Fibroblast of skin of back (primary cell): Measurements from ENCODE around the gene SUOX.
A peak's percentile ranks its signal among the peaks of the same experiment; 100 is the strongest.
"Not testable (repeated sequence)": the region's sequence is repeated elsewhere in the genome, so short reads cannot be mapped to it uniquely, and the experiment has no call there.

Experiments
- DNase-seq: peaks from one replicate; pipeline ENCODE4 v3.0.0-alpha.2; 2013

The SUOX gene

DNA sequence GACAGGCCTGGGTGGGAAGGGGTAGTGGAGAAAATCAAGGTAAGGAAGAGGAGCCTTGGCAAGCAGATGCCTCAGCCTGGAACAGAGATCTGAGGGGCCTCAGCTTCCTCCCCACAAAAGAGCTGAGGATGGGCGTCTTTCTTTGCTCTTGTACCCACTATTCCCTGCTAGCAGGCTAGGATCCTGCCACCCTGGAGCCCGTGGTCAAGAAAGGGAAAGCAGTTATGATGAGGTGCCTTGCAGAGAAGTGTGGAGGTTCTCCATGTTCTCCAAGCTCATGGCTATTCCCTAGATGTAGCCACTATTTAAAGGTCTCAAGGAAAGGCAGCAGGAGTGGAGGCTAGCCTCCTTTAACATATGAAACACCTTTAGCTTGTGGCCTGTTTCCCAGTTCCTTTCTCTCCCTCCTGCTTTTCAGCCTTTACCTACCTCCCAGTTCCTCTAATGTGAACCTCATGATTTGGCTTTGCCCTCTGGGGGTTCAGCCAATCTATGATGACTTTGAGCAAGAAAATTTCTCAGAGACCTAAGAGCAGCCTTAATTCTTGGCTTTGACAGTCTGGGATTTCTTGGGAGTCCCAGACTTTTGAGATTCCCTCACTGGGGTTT, 24.9 kb downstream of the SUOX start:
- DNase-seq, result no peak

GRCh38 chr12:56028511-56029165, 31.6 kb downstream of the SUOX start:
- DNase-seq, result no peak

- no peak for DNase-seq
These were observed 32.1 kb downstream of the SUOX start for GRCh38 chr12:56029166-56029519.

DNA sequence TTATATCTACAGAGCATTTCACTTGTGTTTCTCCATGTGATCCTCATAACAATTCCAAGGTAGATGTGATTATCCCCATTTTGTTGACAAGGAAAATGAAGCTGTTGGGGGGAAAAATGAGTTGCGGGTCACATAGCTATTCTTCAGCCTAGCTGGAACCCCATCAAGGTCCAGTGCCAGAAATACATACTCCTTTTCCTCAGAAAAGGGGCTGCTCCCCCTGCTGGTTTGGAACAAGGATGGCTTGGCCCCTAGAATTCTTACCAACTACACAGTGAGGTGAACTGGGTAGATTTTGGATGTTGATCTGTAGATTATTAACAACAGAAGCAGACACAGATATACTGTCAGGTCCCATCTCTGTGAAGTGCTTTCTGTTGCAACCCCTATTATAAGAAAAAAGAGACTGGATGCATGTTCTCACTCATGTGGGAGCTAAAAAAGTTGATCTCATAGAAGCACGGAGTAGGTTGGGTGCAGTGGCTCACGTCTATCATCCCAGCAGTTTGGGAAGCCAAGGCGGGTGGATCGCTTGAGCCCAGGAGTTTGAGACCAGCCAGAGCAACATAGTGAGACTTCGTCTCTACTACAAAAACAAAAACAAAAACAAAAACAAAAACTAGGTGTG, 32.7 kb downstream of the SUOX start:
- DNase-seq, result peak; percentile 54

DNA sequence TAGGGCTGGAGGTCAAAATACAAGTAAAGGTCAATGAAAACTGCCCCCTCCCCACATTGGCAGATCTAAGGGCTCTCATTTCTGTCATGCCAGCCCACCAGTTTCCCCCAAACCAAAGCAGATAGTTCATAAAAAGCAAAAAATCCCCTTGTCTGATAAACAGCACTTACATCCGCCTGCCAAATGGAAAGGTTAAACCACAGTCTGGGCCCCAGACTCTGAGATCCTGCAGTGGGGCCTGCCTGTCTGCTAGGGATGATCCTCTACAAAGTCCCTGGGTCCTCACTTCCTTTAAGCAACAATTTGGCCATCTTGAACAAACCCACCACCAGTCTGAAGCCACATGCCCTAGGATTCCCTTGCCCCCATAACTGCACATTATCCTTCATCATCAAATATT, 34.9 kb downstream of the SUOX start:
- no peak for DNase-seq

DNA sequence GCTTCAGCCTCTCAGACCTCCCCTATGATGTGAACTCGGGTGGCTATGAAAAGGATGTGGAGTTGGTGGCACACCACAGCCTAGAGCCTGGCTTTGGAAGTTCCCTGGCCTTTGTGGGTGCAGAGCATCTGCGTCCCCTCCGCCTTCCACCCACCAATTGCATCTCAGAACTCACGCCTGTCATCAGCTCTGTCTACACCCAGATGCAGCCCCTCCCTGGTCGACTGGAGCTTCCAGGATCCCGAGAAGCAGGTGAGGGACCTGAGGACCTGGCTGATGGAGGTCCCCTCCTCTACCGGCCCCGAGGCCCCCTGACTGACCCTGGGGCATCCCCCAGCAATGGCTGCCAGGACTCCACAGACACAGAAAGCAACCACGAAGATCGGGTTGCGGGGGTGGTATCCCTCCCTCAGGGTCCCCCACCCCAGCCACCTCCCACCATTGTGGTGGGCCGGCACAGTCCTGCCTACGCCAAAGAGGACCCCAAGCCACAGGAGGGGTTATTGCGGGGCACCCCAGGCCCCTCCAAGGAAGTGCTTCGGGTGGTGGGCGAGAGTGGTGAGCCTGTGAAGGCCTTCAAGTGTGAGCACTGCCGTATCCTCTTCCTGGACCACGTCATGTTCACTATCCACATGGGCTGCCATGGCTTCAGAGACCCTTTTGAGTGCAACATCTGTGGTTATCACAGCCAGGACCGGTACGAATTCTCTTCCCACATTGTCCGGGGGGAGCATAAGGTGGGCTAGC, 37.7 kb downstream of the SUOX start:
- DNase-seq, result no peak

GRCh38 chr12:56037161-56037560, 40.1 kb downstream of the SUOX start:
- DNase-seq, result no peak

- no peak for DNase-seq
These were observed 41.1 kb downstream of the SUOX start for GRCh38 chr12:56038022-56038655.

DNA sequence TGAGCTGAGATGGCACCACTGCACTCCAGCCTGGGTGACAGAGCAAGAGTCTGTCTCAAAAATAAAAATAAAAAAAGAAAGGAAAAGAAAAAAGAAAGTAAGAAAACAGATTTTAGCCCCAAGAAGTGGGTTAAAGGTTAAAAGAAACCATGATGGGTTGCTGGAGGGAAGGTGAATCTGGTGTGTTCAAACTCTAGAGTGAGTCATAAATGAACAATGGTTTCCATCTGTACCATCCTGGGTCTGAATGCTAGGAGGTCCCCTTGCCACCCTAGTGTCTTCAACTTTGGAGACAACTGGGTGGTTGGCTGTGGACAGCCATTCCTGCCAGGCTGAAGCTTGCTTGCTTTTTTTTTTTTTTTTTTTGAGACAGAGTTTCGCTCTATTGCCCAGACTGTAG, 43.1 kb downstream of the SUOX start:
- no peak for DNase-seq

DNA sequence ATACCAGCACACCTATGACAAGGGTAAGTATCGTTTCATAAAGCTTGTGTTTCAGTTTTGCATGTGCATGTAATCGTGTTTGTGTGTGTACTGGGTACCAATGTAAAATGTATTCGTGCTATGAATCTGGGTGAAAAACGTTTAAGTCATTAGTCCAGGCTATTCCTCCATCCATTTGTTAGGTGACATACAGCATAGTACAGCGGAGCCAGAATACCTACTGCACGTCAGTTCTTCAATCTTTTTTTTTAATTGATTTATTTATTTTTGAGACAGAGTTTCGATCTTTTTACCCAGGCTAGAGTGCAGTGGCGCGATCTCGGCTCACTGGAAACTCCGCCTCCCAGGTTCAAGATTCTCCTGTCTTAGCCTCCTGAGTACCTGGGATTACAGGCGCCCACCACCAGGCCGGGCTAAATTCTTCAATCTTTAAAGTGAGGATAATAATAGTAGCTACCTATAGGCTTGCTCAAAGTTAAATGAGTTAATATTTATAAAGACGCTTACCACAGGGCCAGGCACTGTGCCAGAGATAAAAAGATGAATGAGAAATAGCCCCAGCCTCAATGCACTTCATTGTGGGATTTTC, 44.0 kb downstream of the SUOX start:
- no peak for DNase-seq

- peak; percentile 100 for DNase-seq
These were observed 44.7 kb downstream of the SUOX start, which contains the start of gene RPS26 for GRCh38 chr12:56041552-56042429. Gene RPS26, plus strand, starts transcription at chr12:56041918. Its CDS starts 249 bp downstream, at chr12:56042167.

- not testable (repeated sequence) for DNase-seq
These were observed 45.3 kb downstream of the SUOX start for GRCh38 chr12:56042430-56042813.

DNA sequence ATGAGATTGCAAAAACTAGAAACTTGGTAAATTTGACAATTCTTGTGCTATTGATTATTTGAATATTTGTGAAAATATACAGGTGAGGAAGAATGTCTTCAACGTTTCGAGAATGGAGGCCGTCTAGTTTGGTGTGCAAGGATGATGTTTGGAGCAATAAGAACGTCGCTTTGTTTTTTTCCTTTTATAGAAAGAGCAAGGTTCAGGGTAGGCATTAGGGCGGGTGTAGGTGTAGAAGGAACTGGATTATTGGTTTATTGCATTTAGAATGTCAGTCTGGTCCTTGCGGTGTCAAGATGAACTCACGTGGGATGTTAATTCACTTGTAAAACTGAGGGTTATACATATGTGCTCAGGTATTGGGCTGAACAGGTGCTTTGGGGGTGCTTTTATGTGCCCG, 45.8 kb downstream of the SUOX start:
- DNase-seq, result no peak

GRCh38 chr12:56046027-56046780, 49.1 kb downstream of the SUOX start:
- no peak for DNase-seq

DNA sequence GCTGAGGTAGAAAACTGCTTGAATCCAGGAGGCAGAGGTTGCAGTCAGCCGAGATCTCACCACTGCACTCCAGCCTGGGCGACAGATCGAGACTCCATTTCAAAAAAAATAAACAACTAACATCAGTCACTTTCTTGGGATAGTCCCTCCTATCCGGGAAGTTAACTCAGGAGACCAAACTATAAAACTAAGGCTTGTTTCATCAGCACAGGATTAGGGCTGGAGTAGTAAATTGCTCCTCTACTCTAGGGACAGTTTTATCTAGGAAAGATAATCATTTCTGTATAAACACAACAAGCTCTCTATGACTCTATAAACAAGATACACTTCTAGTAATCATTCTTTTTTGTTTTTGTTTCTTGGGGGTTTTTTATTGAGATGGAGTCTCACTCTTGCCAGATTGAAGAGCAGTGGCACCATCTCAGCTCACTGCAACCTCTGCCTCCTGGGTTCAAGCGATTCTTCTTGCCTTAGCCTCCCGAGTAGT, 56.4 kb downstream of the SUOX start:
- no peak for DNase-seq
